H1 (cell line): ENCODE data around the gene PITPNC1. TPM values are rescaled to one million over a fixed set of nuclear protein-coding genes. Genes with fewer than 3 reads are reported as not detected.

Experiments used
- CTCF ChIA-PET: fragments of 300-600 bp; sonication (Branson Sonifier 250); formaldehyde crosslinking; loops from one replicate; lab custom pipeline; 2021; ENCODE audit not compliant: partially characterized antibody; lab: Charles Lee
- POLR2A ChIA-PET: fragments of 300-600 bp; sonication (Branson Sonifier 250); formaldehyde crosslinking; loops from one replicate; lab custom pipeline; 2021; ENCODE audit warnings: inconsistent platforms; ENCODE audit not compliant: partially characterized antibody; lab: Charles Lee
- DNase-seq, 2 experiments: peaks; one replicate each; pipeline versions ENCODE4 v3.0.0 to v3.0.0-alpha.2; 2010 to 2022; ENCODE audit warnings: low spot score in 2 of 2, low read depth in 1 of 2, mixed read lengths in 1 of 2
- FAIRE-seq: peaks from 2 replicates; lab custom pipeline; 2011; peaks lifted over from hg19 to GRCh38; lab: Jason Lieb, UNC
- H2AFZ ChIP-seq: 2 replicates; pipeline ENCODE4 v1.8.1; 2012; ENCODE audit warnings: low read length, inconsistent platforms
- H2AK5ac ChIP-seq: 2 replicates; pipeline ENCODE4 v1.6.1; 2013; ENCODE audit warnings: low read depth, low read length
- H2BK120ac ChIP-seq: replicated peaks from 2 replicates; pipeline ENCODE3; 2013; ENCODE audit warnings: low read depth, low read length, inconsistent platforms
- H2BK12ac ChIP-seq: 2 replicates; pipeline ENCODE4 v1.6.1; 2013; ENCODE audit warnings: low read depth, low read length
- H2BK15ac ChIP-seq: 2 replicates; pipeline ENCODE4 v1.6.1; 2013; ENCODE audit warnings: low read length
- H2BK20ac ChIP-seq: 2 replicates; pipeline ENCODE4 v1.6.1; 2013; ENCODE audit warnings: low read length
- H2BK5ac ChIP-seq: 2 replicates; pipeline ENCODE4 v1.6.1; 2013; ENCODE audit warnings: low read depth, low read length
- H3K14ac ChIP-seq: 2 replicates; pipeline ENCODE4 v1.6.1; 2013; ENCODE audit warnings: inconsistent platforms; ENCODE audit not compliant: insufficient read length
- H3K18ac ChIP-seq: 2 replicates; pipeline ENCODE4 v1.6.1; 2013; ENCODE audit warnings: low read length; ENCODE audit errors: extremely low read depth
- H3K23ac ChIP-seq: 2 replicates; pipeline ENCODE4 v1.6.1; 2013; ENCODE audit warnings: inconsistent platforms; ENCODE audit not compliant: insufficient read length
- H3K23me2 ChIP-seq: 2 replicates; pipeline ENCODE4 v1.6.1; 2013; ENCODE audit warnings: low read depth, low read length
- H3K27ac ChIP-seq: 2 replicates; pipeline ENCODE4 v1.6.1; 2011; ENCODE audit warnings: low read depth, low read length, inconsistent platforms
- H3K27me3 ChIP-seq, 4 experiments: replicated peaks in 1 of 4; 1 replicate in 1 of 4; 2 replicates in 3 of 4; pipeline versions ENCODE4 v1.6.1 to v1.8.1; 2011 to 2013; ENCODE audit warnings: low read length in 3 of 4, mild to moderate bottlenecking in 3 of 4, inconsistent platforms in 2 of 4, mixed read lengths in 2 of 4, moderate library complexity in 1 of 4; ENCODE audit not compliant: control insufficient read depth in 3 of 4, insufficient read depth in 3 of 4; ENCODE audit errors: extremely low read depth in 1 of 4
- H3K36me3 ChIP-seq, 4 experiments: 2 replicates each; pipeline versions ENCODE4 v1.6.1 to v1.8.1; 2011 to 2013; ENCODE audit warnings: mild to moderate bottlenecking in 4 of 4, low read length in 3 of 4, moderate library complexity in 2 of 4, control low read depth in 1 of 4, inconsistent platforms in 1 of 4; ENCODE audit not compliant: insufficient read depth in 4 of 4, control insufficient read depth in 2 of 4
- H3K4ac ChIP-seq: replicated peaks from 2 replicates; pipeline ENCODE3; 2013; ENCODE audit warnings: low read length, low read depth, mixed read lengths, inconsistent platforms; ENCODE audit not compliant: insufficient read length
- H3K4me1 ChIP-seq, 4 experiments: replicated peaks in 1 of 4; 1 replicate in 1 of 4; 2 replicates in 3 of 4; pipeline versions ENCODE4 v1.6.1 to v1.8.1; 2011 to 2013; ENCODE audit warnings: low read length in 3 of 4, inconsistent platforms in 2 of 4, mixed read lengths in 1 of 4; ENCODE audit not compliant: insufficient read depth in 4 of 4, control insufficient read depth in 3 of 4
- H3K4me2 ChIP-seq, 2 experiments: 2 replicates each; pipeline versions ENCODE4 v1.6.1 to v1.8.1; 2011 to 2013; ENCODE audit warnings: low read depth in 2 of 2, low read length in 2 of 2, control low read depth in 1 of 2, inconsistent platforms in 1 of 2, mild to moderate bottlenecking in 1 of 2; ENCODE audit not compliant: insufficient read depth in 1 of 2
- H3K4me3 ChIP-seq, 4 experiments: fragments of 200-600, 300-600 bp in 1 of 4; sonication (generic), shearing (Covaris generic), sonication (Bioruptor Twin) in 1 of 4; 2 replicates each; pipeline versions ENCODE4 v1.5.1 to v1.8.1; 2011 to 2016; ENCODE audit warnings: low read length in 4 of 4, low read depth in 3 of 4, control low read depth in 2 of 4, inconsistent platforms in 2 of 4, mild to moderate bottlenecking in 2 of 4, mixed read lengths in 1 of 4, moderate library complexity in 1 of 4; ENCODE audit not compliant: insufficient read depth in 2 of 4; ENCODE audit errors: extremely low read depth in 1 of 4
- H3K56ac ChIP-seq: replicated peaks from 2 replicates; pipeline ENCODE3; 2013; ENCODE audit warnings: low read depth, mild to moderate bottlenecking, mixed read lengths, low read length, inconsistent platforms; ENCODE audit not compliant: insufficient read length
- H3K79me1 ChIP-seq: 2 replicates; pipeline ENCODE4 v1.6.1; 2013; ENCODE audit warnings: low read depth, low read length, control low read depth
- H3K79me2 ChIP-seq, 2 experiments: 2 replicates each; pipeline versions ENCODE4 v1.6.1 to v1.8.1; 2012 to 2013; ENCODE audit warnings: low read length in 2 of 2, mild to moderate bottlenecking in 2 of 2, inconsistent platforms in 1 of 2; ENCODE audit not compliant: insufficient read depth in 2 of 2, control insufficient read depth in 1 of 2
- H3K9ac ChIP-seq, 4 experiments: replicated peaks in 1 of 4; 1 replicate in 1 of 4; 2 replicates in 3 of 4; pipeline versions ENCODE4 v1.6.1 to v1.8.1; 2011 to 2013; ENCODE audit warnings: low read depth in 3 of 4, low read length in 3 of 4, control low read depth in 2 of 4, mild to moderate bottlenecking in 2 of 4, moderate library complexity in 2 of 4, inconsistent platforms in 1 of 4; ENCODE audit errors: extremely low read depth in 1 of 4
- H3K9me3 ChIP-seq, 2 experiments: 2 replicates each; pipeline versions ENCODE4 v1.6.1 to v1.8.1; 2012 to 2013; ENCODE audit warnings: mild to moderate bottlenecking in 2 of 2, moderate library complexity in 2 of 2, control low read depth in 1 of 2, inconsistent platforms in 1 of 2, low read depth in 1 of 2, low read length in 1 of 2, mixed read lengths in 1 of 2; ENCODE audit not compliant: insufficient read depth in 2 of 2
- H4K20me1 ChIP-seq, 2 experiments: replicated peaks in 1 of 2; 2 replicates each; pipeline versions ENCODE3 to v1.8.1; 2011 to 2013; ENCODE audit warnings: inconsistent platforms in 2 of 2, low read length in 2 of 2, mild to moderate bottlenecking in 1 of 2; ENCODE audit not compliant: insufficient read depth in 2 of 2, control insufficient read depth in 1 of 2
- H4K5ac ChIP-seq: 2 replicates; pipeline ENCODE4 v1.6.1; 2013; ENCODE audit warnings: low read length, low read depth, mixed read lengths, inconsistent platforms; ENCODE audit not compliant: insufficient read length
- H4K8ac ChIP-seq: 2 replicates; pipeline ENCODE4 v1.8.0; 2013; ENCODE audit warnings: mild to moderate bottlenecking, moderate library complexity, low read length, inconsistent platforms; ENCODE audit not compliant: insufficient read depth; ENCODE audit errors: extremely low read depth
- H4K91ac ChIP-seq: replicated peaks from 2 replicates; pipeline ENCODE3; 2013; ENCODE audit warnings: low read length, mixed read lengths, inconsistent platforms; ENCODE audit not compliant: insufficient read length
- E2F6 ChIP-seq: IDR thresholded peaks from 2 replicates; pipeline ENCODE4 v1.6.1; 2012; ENCODE audit warnings: inconsistent platforms
- EZH2 ChIP-seq: fragments of 200-600 bp; sonication (generic); IDR thresholded peaks from 2 replicates; pipeline ENCODE4 v1.7.1; 2012; ENCODE audit warnings: low read depth, mild to moderate bottlenecking, moderate library complexity, low read length, inconsistent platforms; ENCODE audit not compliant: severe bottlenecking
- HDAC6 ChIP-seq: IDR thresholded peaks from one replicate; pipeline ENCODE4 v1.7.1; 2012; ENCODE audit warnings: low read depth, mild to moderate bottlenecking, inconsistent platforms, low read length, moderate library complexity
- SIN3A ChIP-seq, 2 experiments: IDR thresholded peaks in 1 of 2; conservative IDR thresholded peaks in 1 of 2; 2 replicates each; pipeline ENCODE4 v1.6.1; 2011 to 2012; ENCODE audit warnings: low read length in 2 of 2, improper control_type of control experiment in 1 of 2, low read depth in 1 of 2, mild to moderate bottlenecking in 1 of 2
- WGBS, 2 experiments: shearing (Covaris generic) in 1 of 2; methylation state at CpG; one replicate each; pipeline versions ENCODE4 v1.1.6 to v1.1.7; 2013 to 2015; ENCODE audit warnings: low lambda C conversion rate in 2 of 2, mixed read lengths in 2 of 2, inconsistent platforms in 1 of 2, low coverage in 1 of 2, missing lambda C conversion rate in 1 of 2; ENCODE audit not compliant: insufficient replicate concordance in 2 of 2, insufficient coverage in 1 of 2, insufficient read length in 1 of 2; ENCODE audit errors: extremely low coverage in 1 of 2, missing lambda C conversion rate in 1 of 2; 5-methylcytosine and 5-hydroxymethylcytosine counted together
- polyA plus RNA-seq, 7 experiments: library from polyadenylated mRNA; depleted of rRNA in 3 of 7; stranded (reverse) in 5 of 7; unstranded in 2 of 7; fragments of >200 nt in 5 of 7; fragments of 200-250 nt in 2 of 7; gene quantifications; 1 replicate in 5 of 7; 2 replicates in 1 of 7; 4 replicates in 1 of 7; pipeline versions ENCODE4 v1.2.1 to v1.2.3, GENCODE V29; 2011 to 2013; ENCODE audit warnings: missing spikeins in 2 of 7, mixed read lengths in 2 of 7
- total RNA-seq: library from RNA; stranded (reverse); fragmentation: NEBNext Ultra II Directional; extraction: Animal tissue kit (Norgen Biotek cat#: 25700); gene quantifications from 2 replicates; pipeline ENCODE4 v1.2.1, GENCODE V29; 2021

The PITPNC1 gene
- total and polyA plus RNA-seq, 2 of the 8 experiments (the other 6 are each of a cell fraction or from before 2014, with no cell fraction given) = 17.6 to 54.7 TPM

GRCh38 chr17:67606471-67606870, 229.4 kb downstream of the PITPNC1 start:
- Histone ChIP-seq H3K23me2 (no peaks in the 10 kb centered on the region), H3K4me1 (peaks cover 0 to 4% (median 0%) of the 10 kb centered on the region in 4 experiments; a peak in 2 of 7 replicates), H4K8ac (no peak overlapping the region), H3K79me2 (no peaks in the 10 kb centered on the region), H3K9ac (no peak overlapping the region), H2BK5ac (no peak overlapping the region), H3K79me1 (no peaks in the 10 kb centered on the region), H3K36me3 (no peaks in the 10 kb centered on the region), H4K5ac (no peak overlapping the region), H3K56ac (no peak overlapping the region), H4K20me1 (no peaks in the 10 kb centered on the region), H2BK20ac (no peak overlapping the region), H2BK120ac (no peak overlapping the region), H3K4ac (no peak overlapping the region), H3K4me3 (no peak overlapping the region), H3K14ac (no peak overlapping the region), H3K27ac (no peak overlapping the region), H4K91ac (no peak overlapping the region), H2AK5ac (no peak overlapping the region), H2BK12ac (no peak overlapping the region), H2AFZ (no peak overlapping the region), H3K18ac (no peak overlapping the region), H3K23ac (no peak overlapping the region), H3K9me3 (no peaks in the 10 kb centered on the region), H3K27me3 (no peaks in the 10 kb centered on the region), H2BK15ac (no peak overlapping the region), H3K4me2 (no peak overlapping the region)
- FAIRE-seq (no peak), DNase-seq (no peak)
- ChIA-PET POLR2A (no interaction called here), CTCF (interaction anchor here (0.6 to 2.9 kb wide), 6 partner anchors 9 to 220 kb away, joined by 3 to 11 read pairs (median 5); partner anchors contain the start of gene NOL11)
- no peak for TF ChIP-seq E2F6
- TF ChIP-seq EZH2 = no peak
- no peak for TF ChIP-seq SIN3A (conservative IDR thresholded peaks at IDR 0.05 in 1 of 2, IDR thresholded peaks at IDR 0.05 in 1 of 2; ENCODE audit: low read depth in 1 of 2, low read length in 2 of 2)
- TF ChIP-seq HDAC6 = no peak
- WGBS, 2 experiments = 86% methylated on average over 10 of the region's 10 CpGs; no CpG with 5 or more reads in 1 of the 2 experiments
